ENCODE measurements around the gene FXYD1.
"Not testable (repeated sequence)": the region's sequence is repeated elsewhere in the genome, so short reads cannot be mapped to it uniquely, and the experiment has no call there.

Gene FXYD1

DNA sequence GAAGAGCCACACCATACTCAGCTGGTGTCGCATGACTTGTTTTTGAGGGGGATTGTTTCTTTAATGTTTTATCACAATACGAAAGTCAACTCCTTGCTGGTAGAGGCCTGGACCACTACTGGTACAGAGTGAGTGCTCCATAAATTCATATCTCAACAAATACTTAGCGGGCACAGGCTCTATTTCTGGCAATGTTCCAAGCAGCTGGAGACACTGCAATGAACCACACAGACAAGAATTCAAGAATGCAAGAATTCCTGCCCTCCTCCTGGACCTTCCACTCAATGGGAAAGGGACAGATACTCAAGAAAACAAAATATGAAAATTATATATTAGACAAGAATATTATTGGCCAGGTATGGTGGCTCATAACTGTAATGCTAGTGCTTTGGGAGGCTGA lies 10.8 kb downstream of the FXYD1 start:
- no peak for DNase-seq (ENCODE audit: low spot score)
- TF ChIP-seq, protein P1, sequence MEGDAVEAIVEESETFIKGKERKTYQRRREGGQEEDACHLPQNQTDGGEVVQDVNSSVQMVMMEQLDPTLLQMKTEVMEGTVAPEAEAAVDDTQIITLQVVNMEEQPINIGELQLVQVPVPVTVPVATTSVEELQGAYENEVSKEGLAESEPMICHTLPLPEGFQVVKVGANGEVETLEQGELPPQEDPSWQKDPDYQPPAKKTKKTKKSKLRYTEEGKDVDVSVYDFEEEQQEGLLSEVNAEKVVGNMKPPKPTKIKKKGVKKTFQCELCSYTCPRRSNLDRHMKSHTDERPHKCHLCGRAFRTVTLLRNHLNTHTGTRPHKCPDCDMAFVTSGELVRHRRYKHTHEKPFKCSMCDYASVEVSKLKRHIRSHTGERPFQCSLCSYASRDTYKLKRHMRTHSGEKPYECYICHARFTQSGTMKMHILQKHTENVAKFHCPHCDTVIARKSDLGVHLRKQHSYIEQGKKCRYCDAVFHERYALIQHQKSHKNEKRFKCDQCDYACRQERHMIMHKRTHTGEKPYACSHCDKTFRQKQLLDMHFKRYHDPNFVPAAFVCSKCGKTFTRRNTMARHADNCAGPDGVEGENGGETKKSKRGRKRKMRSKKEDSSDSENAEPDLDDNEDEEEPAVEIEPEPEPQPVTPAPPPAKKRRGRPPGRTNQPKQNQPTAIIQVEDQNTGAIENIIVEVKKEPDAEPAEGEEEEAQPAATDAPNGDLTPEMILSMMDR (IDR thresholded peaks at IDR 0.05), result no peak
- Histone ChIP-seq H3K27ac (no peak overlapping the region), H3K4me3 (no peak overlapping the region)

DNA sequence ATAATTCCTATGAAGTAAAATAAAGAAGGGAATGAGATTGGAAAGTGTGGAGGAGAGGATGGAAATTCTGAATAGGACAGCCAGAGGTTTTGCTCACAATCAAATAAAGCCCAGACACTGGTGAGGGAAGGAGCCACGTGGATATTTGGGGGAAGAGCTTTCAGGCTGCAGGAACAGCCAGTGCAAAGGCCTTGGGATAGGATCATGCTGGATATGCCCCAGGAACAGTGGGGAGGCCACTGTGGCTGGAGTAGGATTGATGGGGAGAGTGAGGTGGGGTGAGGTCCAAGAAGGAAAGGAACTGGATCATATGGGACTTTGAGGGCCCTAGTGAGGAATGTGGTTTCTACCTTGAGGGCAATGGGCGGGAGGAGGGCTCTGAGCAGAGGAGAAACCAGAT lies 11.8 kb downstream of the FXYD1 start:
- no peak overlapping the region for H3K4me3 ChIP-seq
- no peak overlapping the region for H3K27ac ChIP-seq
- TF ChIP-seq, protein P1 (IDR thresholded peaks at IDR 0.05), result no peak
- DNase-seq (ENCODE audit: low spot score), result no peak

DNA sequence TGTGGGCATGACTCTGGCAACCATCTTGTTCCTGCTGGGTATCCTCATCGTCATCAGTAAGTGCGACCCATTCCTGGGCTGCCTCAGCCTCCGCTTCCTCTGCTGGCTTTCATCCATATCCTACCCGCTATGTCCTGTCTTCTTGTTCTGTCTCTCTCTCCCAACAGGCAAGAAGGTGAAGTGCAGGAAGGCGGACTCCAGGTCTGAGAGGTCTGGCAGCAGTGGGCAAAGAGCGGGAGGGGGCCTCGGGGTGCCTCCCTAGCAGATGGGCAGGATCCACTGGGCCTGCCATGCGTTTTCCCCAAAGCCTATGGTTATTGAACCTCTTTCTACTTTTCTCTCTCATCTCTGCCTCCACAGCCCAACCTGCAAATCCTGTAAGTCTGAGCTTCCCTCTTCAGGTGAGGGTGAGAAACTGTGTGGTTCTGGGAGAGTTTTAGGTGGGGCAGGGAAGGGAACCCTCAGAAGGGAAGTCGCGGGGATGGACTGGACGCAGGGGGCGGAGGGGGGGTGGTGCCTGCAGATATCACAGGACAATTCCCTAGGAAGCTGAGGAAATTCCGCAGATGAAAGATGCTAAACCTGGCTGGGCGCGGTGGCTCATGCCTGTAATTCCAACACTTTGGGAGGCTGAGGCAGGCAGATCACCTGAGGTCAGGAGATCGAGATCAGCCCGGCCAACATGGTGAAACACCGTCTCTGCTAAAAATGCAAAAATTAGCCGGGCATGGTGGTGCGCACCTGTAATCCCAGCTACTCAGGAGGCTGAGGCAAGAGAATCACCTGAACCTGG lies 12.8 kb downstream of the FXYD1 start:
- Histone ChIP-seq H3K27ac (no peak overlapping the region), H3K4me3 (no peak overlapping the region)
- TF ChIP-seq, protein P1 (IDR thresholded peaks at IDR 0.05), result no peak
- no peak for DNase-seq (ENCODE audit: low spot score)

DNA sequence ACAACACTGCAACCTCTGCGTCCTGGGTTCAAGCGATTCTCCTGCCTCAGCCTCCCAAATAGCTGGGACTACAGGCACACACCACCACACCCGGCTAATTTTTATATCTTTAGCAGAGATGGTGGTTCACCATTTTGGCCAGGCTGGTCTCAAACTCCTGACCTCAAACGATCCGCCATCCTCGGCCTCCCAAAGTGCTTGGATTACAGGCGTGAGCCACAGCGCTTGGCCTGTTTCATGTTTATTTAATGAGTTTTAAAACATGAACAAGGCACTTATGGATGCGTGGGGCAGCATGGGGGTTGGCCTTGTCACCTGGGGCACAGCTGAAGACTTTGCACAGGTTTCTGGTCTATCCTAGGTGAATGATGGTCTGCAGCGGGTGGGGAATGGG lies 14.5 kb downstream of the FXYD1 start:
- not testable (repeated sequence) for H3K27ac ChIP-seq; H3K4me3 ChIP-seq; DNase-seq (ENCODE audit: low spot score)

DNA sequence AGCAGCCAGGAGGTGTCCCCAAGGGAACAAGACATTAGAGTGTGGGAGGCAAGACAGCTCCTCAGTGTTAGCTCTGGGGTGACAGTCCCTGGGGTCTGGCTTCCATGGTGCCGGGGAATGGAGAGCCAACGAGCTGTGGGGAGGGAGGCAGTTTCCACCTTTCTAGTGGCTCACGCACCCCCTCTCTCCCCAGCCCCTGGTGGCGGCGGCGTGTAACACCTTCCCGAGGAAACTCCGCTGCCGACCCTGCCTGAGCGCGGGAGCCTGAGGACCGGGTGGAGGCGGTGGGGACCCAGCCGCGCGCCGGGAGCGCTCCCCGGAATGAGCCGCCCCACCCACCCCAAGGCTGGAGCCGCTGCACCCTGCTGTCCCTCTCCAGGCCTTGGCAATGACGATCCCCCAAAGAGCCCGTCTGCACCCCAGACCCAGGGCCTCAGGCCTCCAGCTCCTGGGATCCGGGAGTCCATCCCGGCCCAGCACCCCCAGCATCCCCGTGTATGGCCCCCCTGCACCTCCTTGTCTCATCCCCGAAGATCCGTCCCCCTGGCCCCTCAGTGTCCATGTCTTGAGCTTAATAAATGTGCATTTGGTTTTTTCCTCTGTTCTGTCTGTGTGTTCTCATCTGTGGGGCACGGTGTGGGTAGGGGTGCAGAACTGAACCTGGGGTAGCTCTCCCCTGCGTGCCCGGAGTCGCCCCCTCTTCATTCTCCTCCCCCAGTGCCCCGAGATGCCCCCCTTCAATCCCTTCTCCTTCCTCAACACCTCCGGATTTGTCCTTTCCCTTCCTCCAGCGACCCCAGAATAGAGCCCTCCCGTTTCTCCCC lies 15.3 kb downstream of the FXYD1 start:
- Histone ChIP-seq H3K4me3 (peak overlapping the region; percentile 77), H3K27ac (peak overlapping the region; percentile 38 to 86)
- no peak for DNase-seq (ENCODE audit: low spot score)
- TF ChIP-seq, protein P1 (IDR thresholded peaks at IDR 0.05), result peak; percentile 23

DNA sequence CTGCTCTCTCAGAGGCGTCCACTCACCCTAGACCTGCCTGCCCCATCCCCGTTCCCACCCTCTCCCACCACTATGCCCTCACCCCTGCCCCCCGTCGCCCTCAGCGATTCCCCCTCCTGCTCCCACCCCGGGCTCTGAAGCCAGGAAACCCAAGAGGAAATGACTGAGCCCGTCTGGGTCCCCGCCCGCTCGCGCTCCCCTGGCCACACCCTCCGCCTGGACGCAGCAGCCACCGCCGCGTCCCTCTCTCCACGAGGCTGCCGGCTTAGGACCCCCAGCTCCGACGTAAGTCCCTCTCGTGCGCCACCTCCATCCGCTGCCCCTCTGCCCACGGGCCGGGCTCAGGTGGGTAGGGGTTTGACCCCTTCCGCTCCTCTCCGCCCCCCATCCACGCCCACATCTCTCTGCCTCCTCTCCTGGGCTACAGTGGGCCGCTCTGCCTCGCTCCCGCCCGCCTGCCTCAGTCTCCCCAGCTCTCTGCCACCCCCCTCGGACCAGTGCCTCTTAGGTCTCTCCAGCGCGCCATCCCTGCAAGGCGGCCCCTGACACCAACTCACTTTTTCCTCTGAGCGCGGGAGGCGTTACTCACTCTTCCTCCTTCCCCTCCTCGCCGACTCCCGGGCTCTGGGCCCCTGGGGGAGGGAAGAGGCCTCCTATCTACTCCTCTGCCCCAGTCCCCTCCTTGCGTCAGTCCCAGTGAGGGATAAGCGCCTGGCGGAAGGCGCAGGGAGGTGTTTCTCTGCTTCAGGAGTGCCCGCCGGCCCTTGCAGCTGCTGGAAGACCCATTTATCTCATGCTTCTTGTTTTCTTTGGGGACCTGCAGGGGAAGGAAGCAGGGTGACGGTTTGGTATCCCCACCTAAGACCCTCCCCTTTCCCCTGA lies 16.1 kb downstream of the FXYD1 start, which contains the start of gene FXYD5:
TSS of gene FXYD5 (plus strand) at position 211 of the 882 bp plus-strand sequence. CDS start 816 bp downstream, outside the sequence.
- TF ChIP-seq, protein P1 (IDR thresholded peaks at IDR 0.05), result no peak
- Histone ChIP-seq H3K4me3 (peak within 1 kb of the TSS; percentile 77), H3K27ac (peak within 1 kb of the TSS; percentile 38 to 86)
- no peak for DNase-seq (ENCODE audit: low spot score)

DNA sequence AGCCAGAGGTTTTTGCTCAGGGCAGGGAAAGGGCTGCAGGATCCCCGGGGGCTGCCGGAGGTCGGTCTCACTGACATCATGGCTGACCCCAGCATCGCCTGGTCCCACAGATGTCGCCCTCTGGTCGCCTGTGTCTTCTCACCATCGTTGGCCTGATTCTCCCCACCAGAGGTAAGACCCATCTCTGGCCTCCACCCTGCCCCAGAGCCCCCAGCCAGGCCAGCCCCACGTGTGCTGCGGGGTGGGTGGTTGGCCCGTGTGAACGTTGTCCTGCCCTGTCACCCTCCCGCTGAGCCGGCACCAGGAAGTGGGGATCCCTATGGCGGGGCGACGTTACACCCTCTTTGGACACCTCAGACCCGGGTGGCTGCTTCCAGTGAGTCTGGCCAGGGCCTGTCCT lies 16.8 kb downstream of the FXYD1 start:
- DNase-seq (ENCODE audit: low spot score), result no peak
- TF ChIP-seq, protein P1 (IDR thresholded peaks at IDR 0.05), result no peak
- Histone ChIP-seq H3K27ac (peak overlapping the region in 1 of 2 donors; percentile 86), H3K4me3 (peak overlapping the region; percentile 77)

Data from coronary artery (tissue), 2 donors.